ENCODE measurements around the gene DNAJB8. TPM values are rescaled to one million over a fixed set of nuclear protein-coding genes. Genes with fewer than 3 reads are reported as not detected.

DNAJB8 gene
- total RNA-seq, 1 donor: not detected

DNA sequence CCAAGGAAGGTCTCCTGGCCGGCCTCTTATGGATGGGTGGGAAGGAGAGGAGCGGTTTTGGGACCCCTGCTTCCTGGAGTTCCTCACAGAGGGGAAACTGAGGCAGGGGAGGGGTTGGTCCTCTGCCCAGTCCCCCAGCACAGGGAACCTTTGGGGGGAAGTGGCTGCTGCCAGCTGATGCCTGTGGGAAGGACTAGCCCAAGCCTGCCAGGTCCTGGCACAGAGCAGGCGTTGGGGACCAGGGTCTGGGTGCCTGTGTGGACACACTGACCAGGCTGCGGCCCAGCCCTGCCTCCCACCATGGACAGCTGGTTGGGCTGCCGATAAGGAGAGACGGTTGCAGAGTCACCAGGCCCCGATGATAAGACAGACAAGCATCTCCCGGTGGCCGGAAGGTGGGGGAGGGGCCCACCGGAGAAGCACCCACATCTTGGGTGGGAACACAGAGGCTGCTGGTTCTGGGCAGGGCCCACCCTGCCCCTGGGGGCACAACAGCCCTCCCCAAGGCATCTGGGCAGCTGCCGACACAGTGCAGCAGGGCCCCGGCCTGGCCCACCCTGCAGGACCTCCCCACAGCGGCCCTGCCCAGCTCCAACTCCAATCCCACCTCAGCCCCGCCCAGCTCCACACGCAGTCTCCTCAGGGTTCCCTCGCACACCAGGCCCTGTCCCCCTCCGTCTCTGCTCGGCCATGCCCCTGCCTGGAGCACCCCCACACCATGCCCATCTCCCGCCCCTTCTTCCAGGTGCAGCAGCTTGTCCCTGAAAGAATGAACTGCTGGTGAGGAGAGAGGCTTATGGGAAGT is 50.7 kb downstream of the DNAJB8 start:
- Histone ChIP-seq H2AFZ (ENCODE audit: low read length) (no peak overlapping the region), H3K9me3 (ENCODE audit: low read depth, low read length) (no peaks in the 10 kb centered on the region), H3K4me3 (ENCODE audit: insufficient read depth, low read length) (no peak overlapping the region), H3K27ac (ENCODE audit: low read depth, low read length) (no peak overlapping the region), H3K4me2 (ENCODE audit: insufficient read depth, low read length) (no peak overlapping the region), H3K79me2 (ENCODE audit: insufficient read depth, low read length) (no peaks in the 10 kb centered on the region), H3K4me1 (ENCODE audit: insufficient read depth, low read length) (no peaks in the 10 kb centered on the region), H4K20me1 (ENCODE audit: insufficient read depth, low read length) (no peaks in the 10 kb centered on the region), H3K36me3 (ENCODE audit: insufficient read depth, low read length) (no peaks in the 10 kb centered on the region), H3K27me3 (ENCODE audit: insufficient read depth, low read length) (no peaks in the 10 kb centered on the region)
- DNase-seq (ENCODE audit: insufficient read length, low spot score, missing footprints): no peak
- TF ChIP-seq CTCF (IDR thresholded peaks at IDR 0.05; ENCODE audit: extremely low read depth, low read depth, low read length): no peak

DNA sequence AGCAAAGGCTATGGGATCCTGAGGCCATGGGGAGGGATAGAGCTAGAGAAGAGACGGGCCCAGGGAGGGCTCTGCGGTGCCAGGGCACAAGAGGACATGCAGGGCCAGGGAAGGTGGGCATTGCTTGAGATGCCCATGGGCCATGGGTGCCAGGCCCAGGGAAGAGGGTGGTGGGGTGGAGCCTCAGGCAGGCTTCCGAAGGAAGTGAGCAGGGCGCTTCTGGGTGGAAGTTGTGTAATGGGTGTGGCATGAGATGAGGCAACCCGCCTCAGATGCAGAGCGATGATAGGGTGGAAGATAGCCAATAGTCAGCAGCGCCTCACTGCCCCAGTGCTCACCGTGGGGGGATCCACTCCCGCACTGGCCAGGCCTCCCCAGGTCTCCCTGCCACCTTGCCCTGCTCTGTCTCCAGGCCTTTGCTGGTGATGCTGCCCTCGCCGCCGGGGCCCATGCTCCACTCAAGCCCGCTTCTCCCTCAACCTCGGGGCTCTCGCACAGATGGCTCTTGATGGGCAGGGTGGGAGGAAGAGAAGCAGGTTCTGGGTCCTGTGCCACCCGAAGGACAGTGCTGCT is 51.4 kb downstream of the DNAJB8 start:
- DNase-seq (ENCODE audit: insufficient read length, low spot score, missing footprints): no peak
- Histone ChIP-seq H3K27ac (ENCODE audit: low read depth, low read length) (no peak overlapping the region), H3K4me1 (ENCODE audit: insufficient read depth, low read length) (no peaks in the 10 kb centered on the region), H3K27me3 (ENCODE audit: insufficient read depth, low read length) (no peaks in the 10 kb centered on the region), H3K9me3 (ENCODE audit: low read depth, low read length) (no peaks in the 10 kb centered on the region), H4K20me1 (ENCODE audit: insufficient read depth, low read length) (no peaks in the 10 kb centered on the region), H3K36me3 (ENCODE audit: insufficient read depth, low read length) (no peaks in the 10 kb centered on the region), H3K4me2 (ENCODE audit: insufficient read depth, low read length) (no peak overlapping the region), H3K4me3 (ENCODE audit: insufficient read depth, low read length) (no peak overlapping the region), H2AFZ (ENCODE audit: low read length) (no peak overlapping the region), H3K79me2 (ENCODE audit: insufficient read depth, low read length) (no peaks in the 10 kb centered on the region)
- no peak for TF ChIP-seq CTCF (IDR thresholded peaks at IDR 0.05; ENCODE audit: extremely low read depth, low read depth, low read length)

DNA sequence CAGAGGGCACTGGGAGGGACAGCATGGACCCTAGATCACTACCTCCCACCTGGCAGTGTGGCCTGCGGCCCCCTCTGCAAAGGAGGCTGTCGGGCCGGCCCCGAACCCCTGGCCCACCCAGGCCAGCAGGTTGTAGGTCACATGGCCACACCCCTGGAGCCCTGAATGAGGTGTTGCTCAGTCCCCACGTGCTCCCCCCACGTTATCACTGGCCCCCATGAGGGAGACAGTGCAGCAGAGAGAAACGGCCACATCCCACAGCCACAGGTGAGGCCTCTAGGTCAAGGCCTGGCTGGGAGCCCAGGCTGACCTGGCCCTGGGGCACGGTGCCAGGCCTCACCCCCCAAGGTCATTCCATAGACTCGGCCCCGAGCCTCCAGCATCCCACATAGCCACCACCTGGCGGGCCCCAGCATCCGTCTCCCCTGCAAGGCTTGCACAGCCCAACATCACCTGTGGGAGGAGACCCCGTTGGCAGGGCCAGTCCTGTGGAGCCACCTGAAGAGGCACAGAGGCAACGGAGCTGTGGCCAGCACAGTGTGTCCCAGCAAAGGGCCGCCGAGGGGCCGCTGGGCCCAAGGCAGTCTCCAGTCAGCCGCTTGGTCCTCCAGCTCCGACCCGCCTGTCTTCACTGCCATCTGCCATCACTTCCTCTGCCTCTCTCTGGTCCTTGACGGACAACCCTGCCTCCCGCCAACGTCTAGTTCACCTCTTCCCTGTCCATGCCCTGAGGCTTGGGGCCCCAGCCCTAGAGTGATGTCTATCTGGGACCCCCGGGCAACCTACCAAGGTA is 53.1 kb downstream of the DNAJB8 start:
- DNase-seq (ENCODE audit: insufficient read length, low spot score, missing footprints): no peak
- Histone ChIP-seq H3K27me3 (ENCODE audit: insufficient read depth, low read length) (no peaks in the 10 kb centered on the region), H2AFZ (ENCODE audit: low read length) (no peak overlapping the region), H4K20me1 (ENCODE audit: insufficient read depth, low read length) (no peaks in the 10 kb centered on the region), H3K27ac (ENCODE audit: low read depth, low read length) (no peak overlapping the region), H3K36me3 (ENCODE audit: insufficient read depth, low read length) (no peaks in the 10 kb centered on the region), H3K79me2 (ENCODE audit: insufficient read depth, low read length) (no peaks in the 10 kb centered on the region), H3K4me3 (ENCODE audit: insufficient read depth, low read length) (no peak overlapping the region), H3K4me1 (ENCODE audit: insufficient read depth, low read length) (no peaks in the 10 kb centered on the region), H3K9me3 (ENCODE audit: low read depth, low read length) (no peaks in the 10 kb centered on the region), H3K4me2 (ENCODE audit: insufficient read depth, low read length) (no peak overlapping the region)
- no peak for TF ChIP-seq CTCF (IDR thresholded peaks at IDR 0.05; ENCODE audit: extremely low read depth, low read depth, low read length)

GRCh38 chr3:128413003-128413370 is 53.7 kb downstream of the DNAJB8 start:
- H3K27me3 ChIP-seq (ENCODE audit: insufficient read depth, low read length): no peaks in the 10 kb centered on the region
- H4K20me1 ChIP-seq (ENCODE audit: insufficient read depth, low read length): no peaks in the 10 kb centered on the region
- H3K27ac ChIP-seq (ENCODE audit: low read depth, low read length): no peak overlapping the region
- no peaks in the 10 kb centered on the region for H3K4me1 ChIP-seq (ENCODE audit: insufficient read depth, low read length)
- H3K36me3 ChIP-seq (ENCODE audit: insufficient read depth, low read length): no peaks in the 10 kb centered on the region
- H3K9me3 ChIP-seq (ENCODE audit: low read depth, low read length): no peaks in the 10 kb centered on the region
- TF ChIP-seq CTCF (IDR thresholded peaks at IDR 0.05; ENCODE audit: extremely low read depth, low read depth, low read length): no peak
- no peak for DNase-seq (ENCODE audit: insufficient read length, low spot score, missing footprints)
- no peak overlapping the region for H3K4me3 ChIP-seq (ENCODE audit: insufficient read depth, low read length)
- H3K79me2 ChIP-seq (ENCODE audit: insufficient read depth, low read length): no peaks in the 10 kb centered on the region
- H3K4me2 ChIP-seq (ENCODE audit: insufficient read depth, low read length): no peak overlapping the region
- H2AFZ ChIP-seq (ENCODE audit: low read length): no peak overlapping the region
